Measurements from ENCODE around the gene SMPD3. TPM values are rescaled to one million over a fixed set of nuclear protein-coding genes. Genes with fewer than 3 reads are reported as not detected.

The SMPD3 gene
- total RNA-seq, 4 donors from 2014 or later, result 0.20 to 3.3 (median 0.63) TPM

GRCh38 chr16:68487669-68488068 lies 39.4 kb upstream of the SMPD3 start:
- H3K4me3 ChIP-seq, result no peak overlapping the region
- no peak for DNase-seq (ENCODE audit: low spot score in 2 of 2)
- 78 to 84% methylated on average over 6 of the region's 6 CpGs for WGBS, 2 donors
- no peak overlapping the region for H3K27ac ChIP-seq
- no peaks in the 10 kb centered on the region for H3K27me3 ChIP-seq
- peaks cover 0 to 7% (median 0%) of the 10 kb centered on the region in 4 donors for H3K4me1 ChIP-seq
- no peaks in the 10 kb centered on the region for H3K36me3 ChIP-seq
- H3K9me3 ChIP-seq, result peaks cover 0 to 8% (median 0%) of the 10 kb centered on the region in 4 donors
- TF ChIP-seq POLR2A (IDR thresholded peaks at IDR 0.05) (no peak), EP300 (IDR thresholded peaks at IDR 0.05) (no peak), CTCF (IDR thresholded peaks at IDR 0.05) (no peak)

GRCh38 chr16:68487203-68487514 lies 38.9 kb upstream of the SMPD3 start:
- no peak overlapping the region for H3K4me3 ChIP-seq
- peaks cover 0 to 7% (median 0%) of the 10 kb centered on the region in 4 donors for H3K4me1 ChIP-seq
- 37 to 39% methylated on average over 4 of the region's 4 CpGs for WGBS, 2 donors
- no peak for DNase-seq (ENCODE audit: low spot score in 2 of 2)
- H3K36me3 ChIP-seq, result no peaks in the 10 kb centered on the region
- no peaks in the 10 kb centered on the region for H3K27me3 ChIP-seq
- H3K9me3 ChIP-seq, result peaks cover 0 to 8% (median 0%) of the 10 kb centered on the region in 4 donors
- TF ChIP-seq CTCF (IDR thresholded peaks at IDR 0.05) (no peak), EP300 (IDR thresholded peaks at IDR 0.05) (no peak), POLR2A (IDR thresholded peaks at IDR 0.05) (no peak)
- peak overlapping the region in 1 of 4 donors; percentile 45 for H3K27ac ChIP-seq

- 24 to 26% methylated on average over 4 of the region's 4 CpGs for WGBS, 2 donors
- H3K27ac ChIP-seq, result peak overlapping the region in 1 of 4 donors; percentile 45
Observed at GRCh38 chr16:68486502-68487202, 38.3 kb upstream of the SMPD3 start.

GRCh38 chr16:68481636-68482035 lies 33.3 kb upstream of the SMPD3 start:
- Histone ChIP-seq H3K27ac (no peak overlapping the region), H3K4me3 (no peak overlapping the region), H3K9me3 (peaks cover 0 to 10% (median 0%) of the 10 kb centered on the region in 4 donors), H3K4me1 (peaks cover 0 to 3% (median 0%) of the 10 kb centered on the region in 4 donors), H3K27me3 (no peaks in the 10 kb centered on the region), H3K36me3 (no peaks in the 10 kb centered on the region)
- DNase-seq (ENCODE audit: low spot score in 2 of 2), result no peak
- WGBS, 2 donors, result 74 to 80% methylated on average over 5 of the region's 5 CpGs
- TF ChIP-seq POLR2A (IDR thresholded peaks at IDR 0.05) (no peak), EP300 (IDR thresholded peaks at IDR 0.05) (no peak), CTCF (IDR thresholded peaks at IDR 0.05) (no peak)

More at GRCh38 chr16:68486502-68487202, 38.3 kb upstream of the SMPD3 start:
- Histone ChIP-seq H3K4me3 (no peak overlapping the region), H3K36me3 (no peaks in the 10 kb centered on the region), H3K9me3 (peaks cover 0 to 8% (median 0%) of the 10 kb centered on the region in 4 donors), H3K27me3 (no peaks in the 10 kb centered on the region), H3K4me1 (peaks cover 0 to 7% (median 0%) of the 10 kb centered on the region in 4 donors)
- DNase-seq (ENCODE audit: low spot score in 2 of 2), result no peak
- TF ChIP-seq CTCF (IDR thresholded peaks at IDR 0.05), result no peak
- no peak for TF ChIP-seq EP300 (IDR thresholded peaks at IDR 0.05)
- no peak for TF ChIP-seq POLR2A (IDR thresholded peaks at IDR 0.05)

- 86 to 88% methylated on average over 6 of the region's 6 CpGs for WGBS, 2 donors
- H3K4me1 ChIP-seq, result no peaks in the 10 kb centered on the region
- no peak for DNase-seq (ENCODE audit: low spot score in 2 of 2)
- H3K36me3 ChIP-seq, result no peaks in the 10 kb centered on the region
- H3K27me3 ChIP-seq, result no peaks in the 10 kb centered on the region
- H3K27ac ChIP-seq, result no peak overlapping the region
- no peak for TF ChIP-seq EP300 (IDR thresholded peaks at IDR 0.05)
- TF ChIP-seq POLR2A (IDR thresholded peaks at IDR 0.05), result no peak
- no peak for TF ChIP-seq CTCF (IDR thresholded peaks at IDR 0.05)
- no peak overlapping the region for H3K4me3 ChIP-seq
- H3K9me3 ChIP-seq, result peaks cover 0 to 15% (median 0%) of the 10 kb centered on the region in 4 donors
Observed at GRCh38 chr16:68480084-68480995, 32.0 kb upstream of the SMPD3 start.
